ENCODE data around the gene CDC42SE2. TPM values are rescaled to one million over a fixed set of nuclear protein-coding genes. Genes with fewer than 3 reads are reported as not detected.

Gene CDC42SE2
- total RNA-seq, 1 experiment from 2014 or later, result 23.2 TPM

- no peak overlapping the region for H4K5ac ChIP-seq (ENCODE audit: insufficient read length, low read depth, low read length)
- no peak overlapping the region for H4K8ac ChIP-seq (replicated peaks; ENCODE audit: insufficient read length, low read depth, low read length)
- H3K23ac ChIP-seq (ENCODE audit: insufficient read length, low read depth, low read length), result no peak overlapping the region
- H2BK20ac ChIP-seq (ENCODE audit: low read depth, low read length, poor library complexity, severe bottlenecking), result no peak overlapping the region
- no peaks in the 10 kb centered on the region for H4K20me1 ChIP-seq (ENCODE audit: control insufficient read depth, insufficient read depth, insufficient read length)
- no peak overlapping the region for H3K14ac ChIP-seq (ENCODE audit: insufficient read depth, low read length)
- no peak overlapping the region for H3K4ac ChIP-seq (ENCODE audit: low read depth, low read length)
- H3K27me3 ChIP-seq (ENCODE audit: insufficient read depth, low read length), result no peaks in the 10 kb centered on the region
- DNase-seq, result no peak
- no peaks in the 10 kb centered on the region for H3K9me3 ChIP-seq (ENCODE audit: control insufficient read depth, low read depth, low read length)
- H2AK5ac ChIP-seq (ENCODE audit: insufficient read length, low read length), result no peak overlapping the region
- no peak overlapping the region for H2BK120ac ChIP-seq (ENCODE audit: low read depth, low read length, poor library complexity, severe bottlenecking)
- H4K91ac ChIP-seq (ENCODE audit: insufficient read length, low read depth, low read length), result no peak overlapping the region
- H3K79me1 ChIP-seq (ENCODE audit: insufficient read depth, low read depth, low read length, poor library complexity, severe bottlenecking), result no peaks in the 10 kb centered on the region
- H3K79me2 ChIP-seq (ENCODE audit: insufficient read depth, low read length), result no peaks in the 10 kb centered on the region; the same call in 1 of the 2 replicates
- H3K27ac Mint-ChIP-seq, result peak overlapping the region; percentile 13 to 85 (median 84); a peak in 5 of 7 replicates
- no peak overlapping the region; a peak in 1 of 5 replicates for H3K4me3 Mint-ChIP-seq
- H3K27ac ChIP-seq (ENCODE audit: insufficient read length, low read depth, low read length), result no peak overlapping the region
- no peak overlapping the region for H2BK5ac ChIP-seq (ENCODE audit: insufficient read length, low read length)
- no peak overlapping the region for H3K9ac ChIP-seq (ENCODE audit: extremely low read depth, insufficient read length, low read length)
- no peak overlapping the region for H2BK15ac ChIP-seq (ENCODE audit: low read depth, low read length)
- H3K9me3 Mint-ChIP-seq, result peaks cover 0 to 9% of the 10 kb centered on the region in 2 experiments; a peak in 3 of 5 replicates
- H3K36me3 Mint-ChIP-seq (ENCODE audit: insufficient read depth in 1 of 3, low read depth in 3 of 3), result peaks cover 9 to 17% (median 10%) of the 10 kb centered on the region in 3 experiments
- H3K23me2 ChIP-seq (ENCODE audit: insufficient read length, low read depth, low read length, poor library complexity, severe bottlenecking), result no peaks in the 10 kb centered on the region
- peaks cover 34 to 35% of the 10 kb centered on the region in 2 experiments for H3K4me1 Mint-ChIP-seq
- H2AFZ ChIP-seq (ENCODE audit: low read length), result no peak overlapping the region
- no CpG with 5 or more reads among the region's 1 CpG for WGBS (ENCODE audit: extremely low coverage, insufficient read length, low lambda C conversion rate)
- no peaks in the 10 kb centered on the region for H3K27me3 Mint-ChIP-seq (ENCODE audit: low read depth)
- no peak overlapping the region for H3K4me2 ChIP-seq (ENCODE audit: insufficient read depth, insufficient read length, low read length)
- H2BK12ac ChIP-seq (ENCODE audit: insufficient read length, low read depth, low read length), result no peak overlapping the region
- peaks cover 4% of the 10 kb centered on the region for H3K4me1 ChIP-seq (ENCODE audit: insufficient read depth, low read length)
- no peak overlapping the region for H3K18ac ChIP-seq (ENCODE audit: insufficient read length, low read depth, low read length)
- no peak for TF ChIP-seq CTCF (conservative IDR thresholded peaks at IDR 0.05)
- H3K56ac ChIP-seq (ENCODE audit: insufficient read length, low read depth, low read length), result no peak overlapping the region
- H3T11ph ChIP-seq (ENCODE audit: low read length), result no peak overlapping the region
These were observed 60.5 kb downstream of the CDC42SE2 start for GRCh38 chr5:131324303-131324702.
